HG03469 (cell line): ENCODE data around the gene KIF18B.

Experiments used
- ATAC-seq: cut with Tn5 transposase; IDR thresholded peaks from one replicate; pipeline ENCODE4 v1.9.1; 2021; ENCODE audit warnings: mild to moderate bottlenecking, moderate library complexity, moderate number of reproducible peaks; ENCODE audit not compliant: unreplicated experiment

The KIF18B gene

DNA sequence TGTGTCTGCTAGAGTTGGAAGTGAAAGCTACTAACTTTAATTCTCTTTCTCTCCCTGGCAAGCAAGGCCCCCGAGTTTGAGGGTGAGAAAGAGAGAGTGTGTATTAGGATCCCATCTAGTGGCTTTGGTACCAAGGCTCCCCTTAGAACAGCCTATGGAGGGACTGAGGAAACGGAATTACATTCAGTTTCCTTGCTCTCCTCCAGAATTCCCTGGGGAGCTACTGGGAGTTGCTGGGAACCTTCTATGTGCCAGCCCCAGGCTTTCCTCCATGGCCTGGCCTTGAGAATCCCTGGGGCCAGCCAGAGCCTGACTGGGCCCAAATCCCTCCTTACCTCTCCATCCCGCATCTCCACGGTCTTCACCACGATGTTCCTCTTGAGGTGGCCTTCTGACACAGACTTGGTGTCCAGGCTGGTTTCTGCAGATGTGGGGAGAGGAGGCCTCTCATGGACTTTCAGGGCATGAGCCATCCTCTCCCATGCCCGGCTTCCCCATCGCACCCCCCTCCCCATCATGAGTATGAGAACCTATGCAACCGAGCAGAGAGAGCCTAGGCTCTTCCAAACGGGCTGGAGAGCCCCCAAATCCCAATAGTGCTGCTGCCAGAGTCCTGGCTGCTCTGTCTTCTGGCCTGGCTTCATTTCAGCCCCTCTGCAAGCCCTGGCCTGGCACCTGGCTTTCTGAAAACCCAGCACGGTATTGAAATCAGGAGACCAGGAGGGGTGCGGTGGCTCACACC lies 39.7 kb downstream of the KIF18B start:
- no peak for ATAC-seq

DNA sequence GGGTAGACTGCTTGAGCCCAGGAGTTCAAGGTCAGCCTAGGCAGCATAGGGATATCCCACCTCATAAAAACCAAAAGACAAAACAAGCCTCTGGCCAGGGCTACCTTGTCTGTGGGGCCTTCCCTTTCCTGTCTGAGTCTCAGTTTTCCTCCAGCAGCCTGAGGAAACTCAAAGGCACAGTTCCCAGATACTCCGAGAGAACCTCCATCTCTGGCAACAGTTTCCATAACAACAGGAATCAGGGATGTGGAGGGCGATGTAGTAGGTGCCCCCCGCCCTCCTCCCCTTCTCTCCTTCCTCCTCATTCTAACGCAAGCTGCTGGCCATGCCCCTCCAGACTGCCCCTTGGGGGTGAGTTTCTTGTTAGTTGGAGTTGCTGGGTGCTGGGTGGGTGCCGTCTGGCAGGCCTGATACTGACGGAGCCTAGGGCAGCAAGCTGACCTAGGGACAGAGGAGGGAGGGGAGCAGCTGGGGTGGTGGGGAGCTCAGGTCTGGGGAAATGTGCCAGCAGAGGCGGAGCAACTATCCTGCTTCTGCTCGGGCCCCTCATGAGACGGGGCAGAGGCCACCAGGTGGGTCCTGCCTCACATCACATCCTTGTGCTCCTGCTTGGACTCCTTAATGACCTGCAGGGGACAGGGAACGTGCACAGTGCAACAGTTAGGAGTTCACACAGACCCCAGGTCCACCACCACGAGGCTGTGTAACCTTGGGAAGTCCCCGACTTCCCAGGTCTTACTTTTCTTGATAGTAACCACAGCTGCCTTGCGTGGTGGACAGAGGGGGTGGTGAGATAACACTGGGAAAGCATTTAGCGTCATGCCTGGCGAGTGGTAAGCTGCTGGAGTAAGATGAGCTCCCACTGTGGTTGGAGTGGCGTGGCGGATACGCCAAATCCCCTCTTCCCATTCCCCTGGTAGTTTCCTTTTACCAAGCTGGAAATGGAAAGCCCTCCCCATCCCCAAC lies 40.5 kb downstream of the KIF18B start:
- ATAC-seq, result no peak

DNA sequence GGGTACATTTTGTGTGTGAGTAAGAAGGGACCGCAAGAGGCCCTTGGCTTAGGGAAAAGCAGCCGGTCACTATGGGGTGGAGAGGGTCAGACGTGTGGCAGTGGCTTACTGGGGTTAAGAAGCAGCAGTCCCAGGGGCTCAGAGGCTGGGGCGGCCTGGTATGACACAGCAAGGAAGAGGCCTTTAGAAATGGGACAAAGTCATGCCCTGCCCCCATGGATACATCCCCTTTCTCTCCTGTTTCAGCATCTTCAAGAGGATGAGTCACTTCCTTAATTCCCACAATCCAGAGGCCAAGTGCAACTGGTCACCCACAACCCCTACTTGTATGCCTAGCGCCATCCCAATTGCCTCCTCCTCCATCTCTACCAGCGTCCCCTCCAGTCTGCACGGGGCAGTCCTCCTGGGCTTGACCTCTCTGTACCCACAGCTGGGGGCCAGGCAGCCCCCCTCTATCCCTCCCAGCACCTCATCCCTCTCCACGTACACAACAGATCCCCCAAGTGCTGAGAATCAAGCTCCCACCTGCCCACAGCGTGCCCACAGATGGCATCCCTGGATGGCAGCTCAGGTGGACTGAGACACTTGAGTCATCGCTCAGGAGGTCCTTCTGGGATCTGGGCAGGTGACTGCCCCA lies 41.4 kb downstream of the KIF18B start:
- no peak for ATAC-seq

DNA sequence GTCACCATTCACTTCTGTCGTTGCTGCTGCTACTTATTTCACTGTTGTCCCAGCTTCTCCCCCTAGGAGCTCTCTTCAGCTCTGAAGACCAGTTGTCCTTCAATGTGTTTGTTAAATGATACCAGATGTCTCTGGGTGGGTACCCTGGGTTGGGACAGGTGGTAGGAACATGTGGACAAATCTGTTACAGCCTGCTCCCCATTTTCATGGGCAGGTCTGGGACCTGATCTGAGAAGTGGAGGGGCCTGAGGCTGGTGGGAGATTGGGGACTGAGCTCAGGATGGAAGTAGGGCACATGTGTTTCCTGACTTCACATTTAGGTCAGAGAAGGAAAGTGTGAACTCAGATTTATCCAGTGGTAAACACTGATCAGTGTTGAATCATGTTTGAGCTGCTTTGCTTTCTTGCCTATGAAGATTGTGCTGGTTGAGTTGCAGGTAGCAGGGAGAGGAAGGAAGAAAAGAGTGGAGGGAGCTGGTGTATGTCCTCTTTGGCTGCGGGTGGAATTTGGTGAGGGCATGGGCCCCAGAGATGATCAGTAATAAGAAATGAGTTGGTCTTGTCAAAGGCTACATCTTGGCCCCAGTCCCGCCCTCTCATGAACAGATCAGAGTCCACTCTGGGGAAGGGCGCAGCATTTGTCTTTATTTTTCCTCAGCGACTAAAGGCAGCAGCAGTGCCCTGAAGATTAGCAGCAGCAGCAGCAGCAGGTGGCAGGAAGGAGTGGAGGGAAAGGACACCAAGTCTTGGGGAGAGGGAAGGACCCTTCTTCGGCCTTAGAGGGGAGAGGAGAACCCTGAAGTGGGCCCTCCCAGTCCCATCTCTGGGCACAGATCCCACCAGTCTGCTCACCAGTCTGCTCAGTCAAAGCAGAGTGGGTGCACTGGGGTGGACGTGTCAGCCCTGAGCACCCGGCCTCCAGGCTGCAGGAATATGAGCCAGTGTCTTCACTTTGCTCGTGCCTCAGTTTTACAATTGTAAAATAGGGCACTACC lies 42.3 kb downstream of the KIF18B start:
- ATAC-seq, result no peak

DNA sequence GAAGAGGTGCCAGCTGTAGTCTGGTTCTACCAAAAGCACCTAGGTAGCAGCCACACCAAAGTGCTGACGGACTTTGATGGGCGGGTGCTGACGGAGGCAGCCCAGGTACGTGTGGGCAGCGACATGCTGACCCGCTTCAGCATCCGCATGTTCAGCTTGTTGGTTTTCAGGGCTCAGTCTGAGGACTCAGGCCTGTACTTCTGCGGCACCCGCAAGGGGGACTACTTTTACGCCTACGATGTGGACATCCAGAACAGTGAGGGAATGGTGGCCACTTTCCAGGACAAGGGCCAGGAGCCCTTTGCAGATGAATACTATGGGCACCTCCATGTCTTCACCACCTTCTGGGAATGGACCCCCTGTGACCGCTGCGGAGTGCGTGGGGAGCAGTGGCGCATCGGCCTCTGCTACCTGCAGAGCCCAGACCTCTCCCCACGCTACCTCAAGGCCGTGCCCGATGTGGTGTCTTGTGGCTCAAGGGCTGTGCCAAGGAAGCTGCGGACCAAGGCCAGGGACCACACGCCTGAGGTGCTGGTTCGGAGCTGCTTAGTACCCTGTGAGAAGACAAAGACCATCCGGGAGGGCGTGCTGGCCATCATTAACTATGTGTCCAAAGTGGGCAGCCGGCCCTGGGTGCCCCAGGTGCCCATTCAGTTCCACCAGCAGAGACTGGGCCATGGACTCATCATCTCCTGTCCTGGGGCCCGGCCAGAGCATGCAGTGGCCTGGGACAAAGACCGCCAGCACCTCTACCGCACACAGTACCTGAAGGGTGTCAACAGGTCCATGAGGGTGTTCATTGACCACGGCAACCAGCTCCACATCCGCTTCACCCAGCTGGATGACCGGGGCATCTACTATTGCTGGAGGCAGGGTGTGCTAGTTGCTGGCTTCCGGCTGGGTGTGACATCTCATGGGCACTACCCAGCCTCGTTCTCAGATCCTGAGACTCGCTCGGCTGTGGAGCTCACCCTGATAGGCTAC lies 43.3 kb downstream of the KIF18B start:
- ATAC-seq, result no peak

DNA sequence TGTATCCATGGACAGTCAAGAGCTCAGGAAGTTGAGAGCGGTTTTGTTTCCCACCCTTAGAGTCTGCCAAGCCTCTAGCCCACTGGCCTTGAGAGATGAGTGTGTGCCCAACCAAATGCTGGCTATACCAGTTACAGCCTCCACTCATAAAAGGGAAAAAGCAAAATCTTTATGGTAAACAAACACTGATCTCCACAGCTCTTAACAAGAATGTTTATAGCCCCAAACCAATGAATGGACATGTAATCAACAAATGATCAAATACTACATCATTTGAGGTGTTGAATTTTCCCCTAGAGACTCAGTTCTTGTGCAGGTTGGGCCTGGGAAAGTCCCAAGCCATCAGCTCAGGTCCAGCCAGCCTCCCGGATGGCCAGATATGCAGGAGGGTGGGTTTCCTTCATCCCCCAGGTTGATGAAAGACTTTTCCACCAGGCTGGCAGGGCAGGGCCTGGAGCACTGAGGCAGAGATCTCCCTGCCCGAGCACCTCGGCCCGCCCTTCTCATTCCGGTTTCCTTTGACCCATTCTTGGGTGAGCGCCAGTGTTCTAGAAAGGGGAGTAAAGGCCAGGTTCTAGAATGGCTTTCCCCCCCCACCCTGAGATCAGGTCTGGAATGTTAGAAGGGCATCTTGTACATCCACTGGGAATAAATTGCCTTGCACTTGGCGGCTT lies 44.4 kb downstream of the KIF18B start:
- ATAC-seq, result no peak

DNA sequence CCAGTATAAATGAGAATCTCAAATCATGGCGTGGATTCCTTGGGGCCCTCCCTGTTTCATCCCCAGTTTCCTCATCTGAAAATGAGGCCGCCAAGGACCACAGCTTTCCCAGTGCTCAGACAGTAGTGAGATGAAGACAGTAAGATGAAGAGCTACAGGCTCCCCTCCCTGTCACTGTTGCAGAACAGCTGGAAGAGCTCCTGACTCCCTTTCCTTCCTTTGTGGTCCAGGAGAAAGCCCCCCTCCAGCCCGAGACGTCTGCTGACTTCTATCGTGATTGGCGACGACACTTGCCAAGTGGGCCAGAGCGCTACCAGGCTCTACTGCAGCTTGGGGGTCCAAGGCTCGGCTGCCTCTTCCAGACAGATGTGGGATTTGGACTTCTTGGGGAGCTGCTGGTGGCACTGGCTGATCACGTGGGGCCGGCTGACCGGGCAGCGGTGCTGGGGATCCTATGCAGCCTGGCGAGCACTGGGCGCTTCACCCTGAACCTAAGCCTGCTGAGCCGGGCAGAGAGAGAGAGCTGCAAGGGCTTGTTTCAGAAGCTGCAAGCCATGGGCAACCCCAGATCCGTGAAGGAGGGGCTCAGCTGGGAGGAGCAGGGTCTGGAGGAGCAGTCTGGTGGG lies 45.3 kb downstream of the KIF18B start:
- ATAC-seq, result no peak

DNA sequence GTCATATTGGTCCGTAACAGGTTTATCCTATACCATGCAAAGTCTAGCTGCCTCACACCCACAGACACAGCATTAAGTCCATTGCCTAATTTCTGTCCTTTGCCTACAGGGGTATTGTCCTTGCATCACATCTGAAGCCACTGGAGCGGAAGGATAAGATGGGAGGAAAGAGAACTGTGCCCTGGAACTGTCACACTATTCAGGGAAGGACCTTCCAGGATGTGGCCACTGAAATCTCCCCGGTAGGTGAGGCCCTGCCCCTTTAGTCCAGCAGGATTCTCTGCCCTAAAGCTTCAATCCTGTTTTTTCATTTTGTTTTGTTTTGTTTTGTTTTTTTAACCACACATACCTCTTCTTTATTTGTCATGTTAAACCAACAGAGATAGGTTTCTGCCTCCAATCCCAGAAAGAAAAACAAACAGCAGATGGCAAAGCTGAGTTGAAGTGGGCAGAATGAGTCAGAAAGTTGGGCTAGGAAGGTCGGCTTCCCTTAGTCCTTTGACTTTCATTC lies 46.1 kb downstream of the KIF18B start:
- ATAC-seq, result no peak

DNA sequence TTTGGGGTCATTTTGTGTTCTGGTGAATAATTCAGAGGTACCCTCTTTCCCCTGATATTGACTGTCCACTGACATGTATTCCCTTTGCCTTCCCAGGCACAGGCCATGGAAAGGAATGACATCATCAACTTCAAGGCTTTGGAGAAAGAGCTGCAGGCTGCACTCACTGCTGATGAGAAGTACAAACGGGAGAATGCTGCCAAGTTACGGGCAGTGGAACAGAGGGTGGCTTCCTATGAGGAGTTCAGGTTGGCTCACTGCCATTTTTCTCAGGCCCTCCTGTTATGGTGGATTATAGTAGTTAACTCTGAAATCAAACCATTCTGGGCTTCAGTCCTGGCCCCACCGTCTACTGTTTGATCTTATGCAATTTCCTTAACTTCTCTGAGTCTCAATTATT lies 46.7 kb downstream of the KIF18B start:
- no peak for ATAC-seq

DNA sequence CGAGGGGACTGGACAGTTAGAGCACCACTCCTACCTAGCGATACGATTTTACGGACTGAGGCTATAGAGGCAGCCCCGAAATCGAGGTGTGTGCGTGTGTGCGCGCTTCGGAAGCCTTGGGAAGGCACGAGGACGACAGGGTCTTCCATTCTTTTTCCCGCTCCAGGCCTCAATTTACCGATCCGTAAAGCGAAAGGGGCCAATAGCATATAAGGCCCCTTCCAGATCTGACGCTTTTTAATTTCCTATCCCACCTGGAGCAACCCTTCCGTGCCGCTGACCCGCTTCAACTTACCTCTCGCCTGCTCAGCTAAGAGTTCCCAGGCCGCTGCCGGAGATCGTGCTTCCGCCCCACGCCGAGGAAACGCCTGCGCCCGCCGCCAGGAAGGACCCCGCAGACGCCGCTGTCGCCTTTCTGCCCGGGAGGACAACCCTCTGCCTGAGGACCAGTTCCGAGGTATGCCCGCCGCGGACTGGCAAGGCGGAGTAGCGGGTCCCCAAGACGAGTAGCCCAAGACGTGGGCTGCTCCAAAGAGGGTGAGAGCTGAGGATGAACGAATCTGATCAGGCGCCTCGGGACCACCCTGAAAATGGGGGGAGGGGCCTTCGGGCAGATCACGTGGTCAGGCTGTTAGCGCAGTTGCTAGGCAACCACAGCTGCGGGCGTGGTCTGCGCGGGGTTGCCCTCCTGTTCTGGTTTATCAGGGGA lies 48.3 kb downstream of the KIF18B start, which contains the start of gene EFTUD2:
Gene EFTUD2, minus strand, starts transcription at position 372 of the 709 bp plus-strand sequence. CDS start 4,924 bp downstream, outside the sequence.
- peak; percentile 50 for ATAC-seq

DNA sequence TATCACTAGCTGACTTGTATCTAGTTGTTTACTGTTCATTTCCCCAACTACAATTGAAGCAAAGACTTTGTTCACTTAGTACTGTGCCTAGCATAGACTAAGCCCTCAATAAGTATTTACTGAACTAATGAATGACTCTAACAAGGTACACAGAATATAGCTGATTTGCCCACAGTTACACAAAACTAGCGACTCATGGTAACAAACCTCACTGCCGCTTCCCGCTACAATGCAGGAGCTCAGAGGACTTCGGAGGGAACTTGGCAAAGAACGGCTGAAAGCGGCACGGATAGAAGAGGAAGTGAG lies 48.9 kb downstream of the KIF18B start:
- no peak for ATAC-seq

DNA sequence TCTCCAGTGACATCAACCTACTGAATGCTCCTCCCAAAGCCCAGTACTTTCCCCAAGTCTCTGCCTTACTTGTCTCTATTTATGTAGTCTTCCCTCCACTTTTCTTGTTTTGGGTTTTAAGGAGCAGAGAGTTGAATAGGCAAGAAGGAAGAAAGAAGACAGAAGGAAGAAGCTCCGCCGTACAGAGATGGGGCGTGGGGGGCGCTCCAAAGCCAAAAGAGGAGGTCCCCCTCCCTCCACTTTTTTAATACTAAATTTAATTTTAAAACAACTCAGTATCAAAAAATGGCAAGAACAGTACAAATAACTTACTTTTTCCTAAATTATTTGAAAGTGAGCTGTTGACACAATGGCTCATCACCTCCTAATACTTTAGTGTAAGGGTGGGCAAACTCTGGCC lies 52.9 kb downstream of the KIF18B start:
- ATAC-seq, result no peak

DNA sequence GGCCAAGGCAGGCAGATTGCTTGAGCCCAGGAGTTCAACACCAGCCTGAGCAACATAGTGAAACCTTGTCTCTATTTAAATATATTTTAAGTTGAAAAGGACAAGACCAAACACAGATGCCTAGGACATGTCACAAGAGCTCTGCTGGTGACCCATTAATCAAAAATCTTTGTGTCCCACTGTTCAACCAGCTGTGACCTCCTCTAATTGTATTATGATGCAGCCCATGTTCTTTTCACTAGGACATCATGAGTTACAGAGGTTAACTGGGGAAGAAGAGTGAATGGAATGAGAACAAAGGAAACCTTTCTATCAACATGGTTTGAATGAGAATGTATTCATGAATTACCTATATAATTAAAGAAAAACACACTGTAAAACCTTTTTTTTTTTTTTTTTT lies 55.3 kb downstream of the KIF18B start:
- ATAC-seq, result no peak

DNA sequence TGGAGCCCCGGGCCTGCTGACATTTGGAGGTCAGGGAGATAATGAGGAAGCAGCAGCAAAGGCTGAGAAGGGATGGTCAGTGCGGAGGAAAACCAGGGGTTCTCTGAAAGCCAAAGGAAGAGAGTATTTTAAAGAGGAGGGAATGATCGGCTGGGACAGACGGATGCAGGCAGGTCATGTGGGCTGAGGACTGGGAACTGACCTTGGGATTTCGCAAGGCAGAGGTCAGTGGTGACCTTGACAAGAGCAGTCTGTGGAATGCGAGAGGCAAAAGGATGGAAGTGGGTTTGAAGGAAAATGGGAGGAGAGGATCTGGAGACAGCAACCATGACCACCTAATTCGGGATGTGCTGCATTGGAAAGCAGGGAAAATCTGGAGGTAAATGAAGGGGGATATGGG lies 58.6 kb downstream of the KIF18B start:
- no peak for ATAC-seq

DNA sequence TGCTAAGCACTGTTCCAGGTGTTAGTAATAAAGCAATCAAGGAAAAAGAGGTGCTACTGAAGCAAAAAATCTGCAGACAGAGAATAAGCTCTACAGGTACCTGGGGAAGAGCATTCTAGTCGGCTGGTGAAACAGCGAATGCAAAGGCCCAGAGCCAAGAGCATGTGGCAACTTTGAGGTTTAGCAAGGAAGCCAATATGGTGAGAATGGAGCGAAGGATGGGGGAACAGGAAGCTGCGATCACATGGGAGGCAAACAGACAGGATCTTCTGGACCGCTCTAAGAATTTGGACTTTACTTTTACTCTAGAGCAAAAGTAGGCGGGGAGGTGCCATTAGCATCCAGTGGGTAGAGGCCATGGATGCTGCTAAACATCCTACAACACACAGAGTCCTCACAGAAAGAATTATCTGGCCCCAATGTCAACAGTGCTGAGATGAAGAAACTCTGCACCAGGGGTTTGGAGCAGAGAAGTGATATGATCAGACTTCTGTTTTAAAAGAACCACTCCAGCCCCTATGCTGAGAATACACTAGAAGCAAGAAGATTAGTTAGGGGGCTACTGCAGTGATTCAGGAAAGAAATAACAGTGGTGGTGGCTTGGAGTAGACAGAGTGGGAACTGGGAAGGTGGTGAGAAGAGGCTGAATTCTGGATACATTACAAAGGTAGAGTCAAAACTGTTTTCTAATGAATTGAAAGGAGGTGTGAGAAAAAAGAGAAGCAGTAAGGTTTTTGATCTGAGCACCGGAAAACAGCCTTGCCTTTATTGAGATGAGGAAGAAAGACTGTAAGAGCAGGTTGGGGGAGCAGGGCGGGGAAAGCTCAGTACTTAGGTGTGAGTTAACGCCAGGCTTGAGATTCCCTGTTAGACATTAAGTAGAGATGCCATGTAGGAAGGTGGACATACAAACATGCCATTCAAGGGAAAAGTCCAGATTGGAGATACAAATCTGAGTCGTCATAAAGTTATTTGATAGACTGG lies 59.3 kb downstream of the KIF18B start:
- no peak for ATAC-seq

DNA sequence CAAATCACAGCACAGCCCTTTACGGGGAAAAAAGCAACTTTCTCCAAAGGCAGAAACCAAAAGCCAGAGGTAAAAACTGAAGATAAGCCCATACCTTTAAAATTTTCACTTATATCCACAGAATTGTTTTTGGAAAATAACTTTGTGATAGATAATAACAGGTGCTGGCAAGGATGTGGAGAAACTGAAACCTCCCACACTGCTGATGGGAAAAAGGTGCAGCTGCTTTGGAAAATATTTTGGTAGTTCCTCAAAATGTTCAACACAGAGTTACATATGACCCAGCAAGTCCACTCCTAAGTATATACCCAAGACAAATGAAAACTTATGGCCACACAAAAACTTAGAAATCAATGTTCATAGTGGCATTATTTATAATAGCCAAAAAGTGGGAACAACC lies 60.6 kb downstream of the KIF18B start:
- ATAC-seq, result no peak
